HCT116 (cell line): Measurements from ENCODE around the gene KIF26B. TPM values are rescaled to one million over a fixed set of nuclear protein-coding genes. Genes with fewer than 3 reads are reported as not detected.

Experiments
- ATAC-seq: fragments of 200-7000 bp; cut with Tn5 transposase; 2 replicates; pipeline ENCODE4 v1.9.1; 2020; ENCODE audit warnings: mild to moderate bottlenecking, moderate library complexity
- BruUV-seq: library from RNA; stranded (reverse); fragments of 400-500 nt; replicated peaks from 2 replicates; lab custom pipeline; 2021; lab: Mats Ljungman, UMichigan
- CTCF ChIA-PET: fragments of 300-600 bp; sonication (Branson Sonifier 250); formaldehyde crosslinking; loops from one replicate; lab custom pipeline; 2021; ENCODE audit warnings: antibody characterized with exemption; lab: Charles Lee
- POLR2A ChIA-PET: fragments of 300-600, 350-600 bp; sonication (Branson Sonifier 250); formaldehyde crosslinking; loops from one replicate; lab custom pipeline; 2021; ENCODE audit warnings: antibody characterized with exemption; lab: Charles Lee
- RAD21 ChIA-PET, 2 experiments: fragments of 300-600 bp; sonication (Branson Sonifier 250); formaldehyde crosslinking; loops; one replicate each; lab custom pipeline; 2023; ENCODE audit warnings: low total read pairs in 2 of 2; ENCODE audit not compliant: uncharacterized antibody in 2 of 2, unreplicated experiment in 2 of 2, low non-redundant PET in 1 of 2; lab: Charles Lee
- DNase-seq: peaks from one replicate; pipeline ENCODE4 v3.0.0-alpha.2; 2010; ENCODE audit warnings: low read depth, low spot score
- H2AFZ ChIP-seq: fragments of 200-600 bp; shearing (Covaris generic), sonication (generic); 2 replicates; pipeline ENCODE4 v1.6.1; 2017; ENCODE audit warnings: low read depth, mixed run types, mixed read lengths, antibody characterized with exemption, low read length; ENCODE audit not compliant: poor library complexity, severe bottlenecking
- H3K27ac ChIP-seq: 2 replicates; pipeline ENCODE4 v1.5.1; 2012; ENCODE audit warnings: low read depth, low read length
- H3K27me3 ChIP-seq: fragments of 200-600 bp; sonication (generic); 2 replicates; pipeline ENCODE4 v1.6.1; 2016; ENCODE audit warnings: mixed run types, low read length, mixed read lengths; ENCODE audit not compliant: insufficient read depth
- H3K36me3 ChIP-seq, 2 experiments: fragments of 200-500 bp in 1 of 2; fragments of 200-600 bp in 1 of 2; sonication (Bioruptor generic) in 1 of 2; sonication (generic) in 1 of 2; 2 replicates each; pipeline versions ENCODE4 v1.5.1 to v1.6.1; 2014 to 2016; ENCODE audit warnings: low read length in 2 of 2, inconsistent platforms in 1 of 2, mixed read lengths in 1 of 2, mixed run types in 1 of 2; ENCODE audit not compliant: insufficient read depth in 2 of 2, control insufficient read depth in 1 of 2
- H3K4me1 ChIP-seq, 2 experiments: fragments of 200-600 bp in 1 of 2; sonication (generic) in 1 of 2; 2 replicates each; pipeline versions ENCODE4 v1.5.1 to v1.6.1; 2012 to 2017; ENCODE audit warnings: low read length in 2 of 2, inconsistent platforms in 1 of 2, mild to moderate bottlenecking in 1 of 2, mixed read lengths in 1 of 2, mixed run types in 1 of 2, moderate library complexity in 1 of 2; ENCODE audit not compliant: insufficient read depth in 2 of 2, control insufficient read depth in 1 of 2
- H3K4me2 ChIP-seq: fragments of 200-600 bp; sonication (generic); 2 replicates; pipeline ENCODE4 v1.6.1; 2017; ENCODE audit warnings: mixed run types, low read length, mixed read lengths
- H3K4me3 ChIP-seq, 2 experiments: fragments of 200-600 bp in 1 of 2; sonication (generic) in 1 of 2; replicated peaks in 1 of 2; 2 replicates each; pipeline ENCODE4 v1.5.1; 2011 to 2016; ENCODE audit warnings: low read length in 2 of 2, control low read depth in 1 of 2, low read depth in 1 of 2, mild to moderate bottlenecking in 1 of 2, mixed read lengths in 1 of 2, mixed run types in 1 of 2
- H3K79me2 ChIP-seq: fragments of 200-600 bp; sonication (generic); 2 replicates; pipeline ENCODE4 v1.6.1; 2017; ENCODE audit warnings: mild to moderate bottlenecking, mixed run types, low read length, moderate library complexity, mixed read lengths; ENCODE audit not compliant: insufficient read depth
- H3K9ac ChIP-seq: fragments of 200-600 bp; sonication (generic); 2 replicates; pipeline ENCODE4 v1.6.1; 2016; ENCODE audit warnings: low read length, mixed read lengths
- H3K9me2 ChIP-seq: fragments of 200-600 bp; sonication (generic), shearing (Covaris generic); 2 replicates; pipeline ENCODE4 v1.6.1; 2017; ENCODE audit warnings: mixed run types, mild to moderate bottlenecking, moderate library complexity; ENCODE audit not compliant: insufficient read depth
- H3K9me3 ChIP-seq, 2 experiments: fragments of 200-500 bp in 1 of 2; fragments of 200-600 bp in 1 of 2; sonication (Bioruptor generic) in 1 of 2; sonication (generic) in 1 of 2; 2 replicates each; pipeline ENCODE4 v1.6.1; 2014 to 2017; ENCODE audit warnings: low read length in 2 of 2, mixed read lengths in 2 of 2, inconsistent platforms in 1 of 2, low read depth in 1 of 2, mild to moderate bottlenecking in 1 of 2, mixed run types in 1 of 2, moderate library complexity in 1 of 2; ENCODE audit not compliant: control insufficient read depth in 1 of 2, insufficient read depth in 1 of 2
- H4K20me1 ChIP-seq: fragments of 200-600 bp; sonication (generic), shearing (Covaris generic); 2 replicates; pipeline ENCODE4 v1.6.1; 2017; ENCODE audit warnings: mixed run types, mild to moderate bottlenecking, moderate library complexity; ENCODE audit not compliant: insufficient read depth
- ATF3 ChIP-seq: IDR thresholded peaks from 2 replicates; pipeline ENCODE4 v1.6.1; 2012
- CTCF ChIP-seq, 3 experiments: fragments of 200-600 bp in 1 of 3; sonication (generic) in 1 of 3; IDR thresholded peaks in 2 of 3; conservative IDR thresholded peaks in 1 of 3; 2 replicates each; pipeline ENCODE4 v1.5.1; 2012 to 2017; ENCODE audit warnings: low read depth in 2 of 3, low read length in 2 of 3, antibody characterized with exemption in 1 of 3, borderline replicate concordance in 1 of 3, control low read depth in 1 of 3, mild to moderate bottlenecking in 1 of 3, mixed read lengths in 1 of 3, mixed run types in 1 of 3, moderate library complexity in 1 of 3; ENCODE audit not compliant: insufficient read depth in 1 of 3
- EGR1 ChIP-seq: IDR thresholded peaks from 2 replicates; pipeline ENCODE4 v1.6.1; 2012; ENCODE audit warnings: low read depth
- EZH2 ChIP-seq: fragments of 200-600 bp; sonication (generic); IDR thresholded peaks from 2 replicates; pipeline ENCODE4 v1.6.1; 2017; ENCODE audit warnings: antibody characterized with exemption, mixed run types
- EZH2phosphoT487 ChIP-seq: fragments of 200-600 bp; IDR thresholded peaks from 2 replicates; pipeline ENCODE4 v1.6.1; 2018; ENCODE audit warnings: antibody characterized with exemption, borderline replicate concordance
- FOSL1 ChIP-seq: IDR thresholded peaks from 2 replicates; pipeline ENCODE4 v1.6.1; 2012; ENCODE audit warnings: low read depth
- POLR2AphosphoS5 ChIP-seq: IDR thresholded peaks from 2 replicates; pipeline ENCODE4 v1.6.1; 2011; ENCODE audit warnings: mild to moderate bottlenecking, low read depth, low read length, moderate library complexity
- SIN3A ChIP-seq: IDR thresholded peaks from 2 replicates; pipeline ENCODE4 v1.6.1; 2012; ENCODE audit warnings: low read depth
- ZBTB33 ChIP-seq: IDR thresholded peaks from 2 replicates; pipeline ENCODE4 v1.6.1; 2011; ENCODE audit warnings: mild to moderate bottlenecking, low read length, moderate library complexity; ENCODE audit not compliant: insufficient replicate concordance; ENCODE audit errors: extremely low read depth
- ZNF274 ChIP-seq: fragments of 200-500 bp; sonication (Bioruptor generic); IDR thresholded peaks from 2 replicates; pipeline ENCODE4 v1.6.1; 2014; ENCODE audit warnings: mild to moderate bottlenecking, low read depth, low read length, inconsistent platforms
- intact Hi-C: fragments of 100-400 bp; cut with micrococcal nuclease; formaldehyde crosslinking; loops from 2 replicates; pipeline ENCODE4 v1.10.0; 2022
- total RNA-seq: library from RNA; stranded (reverse); gene quantifications from one replicate; pipeline ENCODE4 v1.2.1, GENCODE V29; 2021; ENCODE audit not compliant: unreplicated experiment

Gene KIF26B
- total RNA-seq, 1 experiment from 2014 or later, result 0.49 TPM

DNA sequence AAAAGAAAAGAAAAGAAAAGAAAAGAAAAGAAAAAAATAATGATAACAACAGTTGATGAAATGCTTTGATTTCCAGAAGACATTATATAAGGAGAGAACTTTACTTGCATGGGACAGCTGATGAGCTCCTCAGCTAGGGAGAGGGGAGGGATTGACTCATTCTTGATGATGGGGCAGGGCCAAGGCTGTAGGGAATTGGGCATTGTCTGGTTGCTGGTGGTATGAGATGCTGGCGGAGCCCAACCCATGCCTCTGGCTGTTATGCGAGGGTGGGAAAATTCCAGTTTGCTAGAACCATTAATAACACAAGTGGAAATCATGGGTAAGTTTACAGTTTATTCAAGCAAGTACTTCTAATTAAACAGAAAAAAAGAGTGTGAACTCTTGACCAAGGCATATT lies 36.0 kb upstream of the KIF26B start:
- H3K9me3 ChIP-seq, result no peaks in the 10 kb centered on the region
- H3K79me2 ChIP-seq, result no peaks in the 10 kb centered on the region
- intact Hi-C loops, result no loop called here
- no peak for DNase-seq
- H3K27ac ChIP-seq, result no peak overlapping the region
- ChIA-PET POLR2A (no interaction called here), CTCF (no interaction called here), RAD21 (no interaction called here)
- no peaks in the 10 kb centered on the region for H3K27me3 ChIP-seq
- H3K4me3 ChIP-seq, result no peak overlapping the region
- H4K20me1 ChIP-seq, result no peaks in the 10 kb centered on the region
- no peak overlapping the region for H2AFZ ChIP-seq
- no peak overlapping the region for H3K4me2 ChIP-seq
- no peak for ATAC-seq
- H3K4me1 ChIP-seq, result no peaks in the 10 kb centered on the region
- no peaks in the 10 kb centered on the region for H3K36me3 ChIP-seq
- no peak for TF ChIP-seq ZBTB33
- TF ChIP-seq ATF3, result no peak
- no peak for TF ChIP-seq POLR2AphosphoS5
- no peak for TF ChIP-seq FOSL1
- TF ChIP-seq ZNF274, result no peak
- no peak for TF ChIP-seq EGR1
- no TSS peak for BruUV-seq
- H3K9me2 ChIP-seq, result no peaks in the 10 kb centered on the region
- no peak overlapping the region for H3K9ac ChIP-seq

DNA sequence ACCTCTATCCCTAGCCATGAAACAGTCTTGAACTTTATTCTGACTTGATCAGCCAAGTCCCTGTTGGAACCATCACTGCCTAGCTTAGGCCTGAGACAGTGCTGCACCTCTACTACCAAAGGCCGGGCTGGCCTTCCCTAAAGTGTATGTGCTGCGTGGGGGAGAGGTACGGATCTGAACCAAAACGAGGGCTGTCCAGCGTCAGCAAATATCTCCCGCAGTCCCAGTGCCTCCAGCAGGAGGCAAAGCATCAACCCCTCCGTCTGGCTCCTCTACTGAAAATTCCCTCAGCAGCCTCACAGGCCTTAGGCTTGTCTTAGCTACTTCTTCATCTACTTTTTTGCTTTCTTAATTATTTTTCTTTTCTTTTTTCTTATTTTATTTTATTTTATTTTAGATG lies 33.3 kb upstream of the KIF26B start:
- H2AFZ ChIP-seq, result no peak overlapping the region
- H3K4me3 ChIP-seq, result no peak overlapping the region
- H4K20me1 ChIP-seq, result no peaks in the 10 kb centered on the region
- no peaks in the 10 kb centered on the region for H3K27me3 ChIP-seq
- H3K9me3 ChIP-seq, result no peaks in the 10 kb centered on the region
- H3K9me2 ChIP-seq, result no peaks in the 10 kb centered on the region
- no peak for DNase-seq
- ChIA-PET POLR2A (no interaction called here), RAD21 (no interaction called here), CTCF (no interaction called here)
- no peaks in the 10 kb centered on the region for H3K36me3 ChIP-seq
- no peak overlapping the region for H3K9ac ChIP-seq
- intact Hi-C loops, result no loop called here
- TF ChIP-seq SIN3A (no peak), EZH2 (no peak), EZH2phosphoT487 (no peak), CTCF (IDR thresholded peaks at IDR 0.05 in 2 of 3, conservative IDR thresholded peaks at IDR 0.05 in 1 of 3; ENCODE audit: borderline replicate concordance in 1 of 3, insufficient read depth in 1 of 3, low read depth in 2 of 3, low read length in 2 of 3) (0 out of 6 replicates have a peak, but pooled peaks of 2 of the 3 experiments have one; percentile 10 to 15)
- no peak overlapping the region for H3K27ac ChIP-seq
- no peaks in the 10 kb centered on the region for H3K4me1 ChIP-seq
- no TSS peak for BruUV-seq
- ATAC-seq, result peak; percentile 38; the same call in 1 of the 2 replicates
- no peaks in the 10 kb centered on the region for H3K79me2 ChIP-seq
- H3K4me2 ChIP-seq, result no peak overlapping the region
